Body of pancreas (tissue), 4 donors: ENCODE data around the gene BCL2L2. TPM values are rescaled to one million over a fixed set of nuclear protein-coding genes. Genes with fewer than 3 reads are reported as not detected.
"Not testable (repeated sequence)": the region's sequence is repeated elsewhere in the genome, so short reads cannot be mapped to it uniquely, and the experiment has no call there.

Experiments
- ATAC-seq: fragments of 150-250 bp; one replicate; pipeline ENCODE4 v1.9.1; 2016
- DNase-seq, 4 donors: peaks; one replicate each; pipeline ENCODE4 v3.0.0-alpha.2; 2019
- H3K27ac ChIP-seq, 4 donors: fragments of 200-600 bp; sonication (generic); 1 replicate in 3 of 4; 2 replicates in 1 of 4; pipeline versions ENCODE4 v1.5.1 to v1.6.1; 2016 to 2019; ENCODE audit warnings: mild to moderate bottlenecking in 1 of 4, mixed read lengths in 1 of 4, moderate library complexity in 1 of 4
- H3K27me3 ChIP-seq, 2 donors: fragments of 200-600 bp; sonication (generic); one replicate each; pipeline ENCODE4 v1.6.0; 2016; ENCODE audit warnings: mild to moderate bottlenecking in 1 of 2
- H3K36me3 ChIP-seq, 2 donors: fragments of 200-600 bp; sonication (generic); replicated peaks in 1 of 2; 2 replicates each; pipeline ENCODE4 v1.5.1; 2016; ENCODE audit warnings: low read depth in 2 of 2; ENCODE audit not compliant: insufficient read depth in 1 of 2
- H3K4me1 ChIP-seq: fragments of 200-600 bp; sonication (generic); one replicate; pipeline ENCODE4 v1.6.0; 2016
- H3K4me3 ChIP-seq, 2 donors: fragments of 200-600 bp; sonication (generic); 1 replicate in 1 of 2; 2 replicates in 1 of 2; pipeline ENCODE4 v1.5.1; 2016 to 2019
- H3K9me3 ChIP-seq, 3 donors: fragments of 200-600 bp; sonication (generic); 1 replicate in 2 of 3; 2 replicates in 1 of 3; pipeline ENCODE4 v1.5.1; 2016
- CTCF ChIP-seq, 7 experiments: fragments of 450-650 bp in 4 of 7; fragments of 200-600 bp in 3 of 7; sonication (generic) in 3 of 7; IDR thresholded peaks; one replicate each; pipeline ENCODE4 v1.5.1; 2016 to 2019; ENCODE audit warnings: antibody characterized with exemption in 7 of 7
- POLR2A ChIP-seq, 3 donors: fragments of 450-650 bp; IDR thresholded peaks; one replicate each; pipeline ENCODE4 v1.6.1; 2016; ENCODE audit warnings: antibody characterized with exemption in 3 of 3, mild to moderate bottlenecking in 2 of 3
- WGBS, 2 donors: methylation state at CpG; one replicate each; pipeline ENCODE4 v1.1.5; 2017; 5-methylcytosine and 5-hydroxymethylcytosine counted together
- intact Hi-C: fragments of 100-400 bp; cut with DNase I; formaldehyde crosslinking; loops from one replicate; pipeline ENCODE4 v1.15.1; 2023
- total RNA-seq, 2 donors: library from RNA; depleted of rRNA; stranded (reverse); fragments of >200 nt; gene quantifications; one replicate each; pipeline ENCODE4 v1.1.0, GENCODE V29; 2016

Gene BCL2L2
- total RNA-seq = 10 to 100 TPM; 25.4 to 73.2 TPM

- Histone ChIP-seq H3K4me1 (peaks cover 49% of the 10 kb centered on the region), H3K4me3 (peak within 1 kb of the TSS; percentile 64 to 85), H3K9me3 (no peaks in the 10 kb centered on the region), H3K27me3 (no peaks in the 10 kb centered on the region), H3K36me3 (no peaks in the 10 kb centered on the region), H3K27ac (peak within 1 kb of the TSS; percentile 77 to 93 (median 89))
- DNase-seq (peak; percentile 92 to 95 (median 93)), ATAC-seq (peak; percentile 70)
- 2% methylated on average over 22 to 24 of the region's 24 CpGs for WGBS, 2 donors
- intact Hi-C loops = no loop called here
- no peak for TF ChIP-seq CTCF (IDR thresholded peaks at IDR 0.05)
- TF ChIP-seq POLR2A (IDR thresholded peaks at IDR 0.05) = peak; percentile 42 to 85 (median 84)
Observed at GRCh38 chr14:23306412-23307145, at the start of gene BCL2L2. Gene BCL2L2 (plus strand): TSS chr14:23306833. CDS start chr14:23307768, 935 bp downstream.

GRCh38 chr14:23258256-23258655 is 48.4 kb upstream of the BCL2L2 start:
- ATAC-seq (no peak), DNase-seq (no peak)
- intact Hi-C loops = no loop called here
- WGBS, 2 donors = 93 to 97% methylated on average over 5 of the region's 5 CpGs
- Histone ChIP-seq H3K4me1 (no peaks in the 10 kb centered on the region), H3K36me3 (no peaks in the 10 kb centered on the region), H3K9me3 (no peaks in the 10 kb centered on the region), H3K27ac (no peak overlapping the region), H3K27me3 (no peaks in the 10 kb centered on the region), H3K4me3 (no peak overlapping the region)
- no peak for TF ChIP-seq CTCF (IDR thresholded peaks at IDR 0.05)
- TF ChIP-seq POLR2A (IDR thresholded peaks at IDR 0.05) = no peak

GRCh38 chr14:23259426-23259825 is 47.2 kb upstream of the BCL2L2 start:
- intact Hi-C loops = no loop called here
- H3K9me3 ChIP-seq = no peaks in the 10 kb centered on the region
- TF ChIP-seq POLR2A (IDR thresholded peaks at IDR 0.05) (no peak), CTCF (IDR thresholded peaks at IDR 0.05) (no peak)
- ATAC-seq (no peak), DNase-seq (no peak)
- H3K4me3 ChIP-seq = no peak overlapping the region
- H3K27me3 ChIP-seq = no peaks in the 10 kb centered on the region
- H3K36me3 ChIP-seq = no peaks in the 10 kb centered on the region
- H3K4me1 ChIP-seq = no peaks in the 10 kb centered on the region
- H3K27ac ChIP-seq = no peak overlapping the region

- 66 to 73% methylated on average over 8 of the region's 8 CpGs for WGBS, 2 donors
Observed at GRCh38 chr14:23260849-23261248, 45.8 kb upstream of the BCL2L2 start.

GRCh38 chr14:23269193-23269592 is 37.4 kb upstream of the BCL2L2 start:
- no peaks in the 10 kb centered on the region for H3K4me1 ChIP-seq
- H3K36me3 ChIP-seq = no peaks in the 10 kb centered on the region
- no peak overlapping the region for H3K4me3 ChIP-seq
- WGBS, 2 donors = 78 to 84% methylated on average over 7 of the region's 7 CpGs
- no peak for TF ChIP-seq POLR2A (IDR thresholded peaks at IDR 0.05)
- TF ChIP-seq CTCF (IDR thresholded peaks at IDR 0.05) = no peak
- no peaks in the 10 kb centered on the region for H3K27me3 ChIP-seq
- no peaks in the 10 kb centered on the region for H3K9me3 ChIP-seq
- ATAC-seq = no peak
- intact Hi-C loops = loop anchor here (10.0 kb wide), 1 partner anchor 106 kb away; the partner anchor contains the start of genes CMTM5 and IL25
- no peak overlapping the region for H3K27ac ChIP-seq
- DNase-seq = no peak

More at GRCh38 chr14:23260849-23261248, 45.8 kb upstream of the BCL2L2 start:
- H3K9me3 ChIP-seq, H3K27ac ChIP-seq, ATAC-seq, H3K27me3 ChIP-seq, H3K36me3 ChIP-seq, H3K4me3 ChIP-seq, H3K4me1 ChIP-seq: not testable (repeated sequence)
- intact Hi-C loops = loop anchor here (10.0 kb wide), 1 partner anchor 114 kb away; the partner anchor contains the start of genes CMTM5 and IL25
- DNase-seq = peak in 1 of 4 donors; percentile 15
